Osteocyte (in vitro differentiated cells): Measurements from ENCODE around the gene GRAMD4. TPM values are rescaled to one million over a fixed set of nuclear protein-coding genes. Genes with fewer than 3 reads are reported as not detected.
A peak's percentile ranks its signal among the peaks of the same experiment; 100 is the strongest.

Experiments used
- DNase-seq: peaks from one replicate; pipeline ENCODE4 v3.0.0; 2021; ENCODE audit warnings: mixed read lengths; ENCODE audit not compliant: unreplicated experiment; ENCODE audit errors: extremely low spot score
- H3K27ac Mint-ChIP-seq: one replicate; pipeline ENCODE4 v1.8.0; 2021; ENCODE audit warnings: mild to moderate bottlenecking, mixed read lengths; ENCODE audit not compliant: unreplicated experiment
- H3K27me3 Mint-ChIP-seq: one replicate; pipeline ENCODE4 v1.8.0; 2021; ENCODE audit warnings: mixed read lengths; ENCODE audit not compliant: unreplicated experiment
- H3K36me3 Mint-ChIP-seq: one replicate; pipeline ENCODE4 v1.8.0; 2021; ENCODE audit warnings: mixed read lengths; ENCODE audit not compliant: unreplicated experiment
- H3K4me1 Mint-ChIP-seq: one replicate; pipeline ENCODE4 v1.8.0; 2021; ENCODE audit warnings: mixed read lengths; ENCODE audit not compliant: unreplicated experiment
- H3K4me3 Mint-ChIP-seq: one replicate; pipeline ENCODE4 v1.8.0; 2021; ENCODE audit warnings: mild to moderate bottlenecking, moderate library complexity, mixed read lengths; ENCODE audit not compliant: unreplicated experiment
- H3K9me3 Mint-ChIP-seq: one replicate; pipeline ENCODE4 v1.8.0; 2021; ENCODE audit warnings: mixed read lengths; ENCODE audit not compliant: unreplicated experiment
- CTCF ChIP-seq: fragments of 200-600 bp; sonication (generic); IDR thresholded peaks from 2 replicates; pipeline ENCODE4 v1.5.0; 2021; ENCODE audit warnings: antibody characterized with exemption, mild to moderate bottlenecking, moderate library complexity
- total RNA-seq: library from RNA; stranded (reverse); gene quantifications from 2 replicates; pipeline ENCODE4 v1.2.1, GENCODE V29; 2021

Gene GRAMD4
- total RNA-seq, 1 donor from 2014 or later = 37.4 TPM

GRCh38 chr22:46649141-46650077 lies 29.2 kb downstream of the GRAMD4 start:
- Mint-ChIP-seq H3K9me3 (no peaks in the 10 kb centered on the region), H3K27ac (no peak overlapping the region), H3K4me3 (no peak overlapping the region), H3K27me3 (no peaks in the 10 kb centered on the region), H3K36me3 (peaks cover 5% of the 10 kb centered on the region), H3K4me1 (peaks cover 23% of the 10 kb centered on the region)
- no peak for DNase-seq
- no peak for TF ChIP-seq CTCF

- DNase-seq = no peak
- no peak overlapping the region for H3K27ac Mint-ChIP-seq
- H3K27me3 Mint-ChIP-seq = no peaks in the 10 kb centered on the region
- no peaks in the 10 kb centered on the region for H3K9me3 Mint-ChIP-seq
- H3K4me1 Mint-ChIP-seq = peaks cover 23% of the 10 kb centered on the region
- TF ChIP-seq CTCF = no peak
- H3K36me3 Mint-ChIP-seq = peaks cover 5% of the 10 kb centered on the region
- H3K4me3 Mint-ChIP-seq = no peak overlapping the region
Observed at GRCh38 chr22:46650078-46650810, 30.1 kb downstream of the GRAMD4 start.

GRCh38 chr22:46651316-46651715 lies 31.1 kb downstream of the GRAMD4 start:
- TF ChIP-seq CTCF = no peak
- H3K4me1 Mint-ChIP-seq = peaks cover 23% of the 10 kb centered on the region
- no peaks in the 10 kb centered on the region for H3K27me3 Mint-ChIP-seq
- H3K36me3 Mint-ChIP-seq = peaks cover 5% of the 10 kb centered on the region
- no peaks in the 10 kb centered on the region for H3K9me3 Mint-ChIP-seq
- no peak for DNase-seq
- H3K4me3 Mint-ChIP-seq = no peak overlapping the region
- no peak overlapping the region for H3K27ac Mint-ChIP-seq

GRCh38 chr22:46652081-46652846 lies 32.1 kb downstream of the GRAMD4 start:
- no peaks in the 10 kb centered on the region for H3K9me3 Mint-ChIP-seq
- peak overlapping the region; percentile 66 for H3K27ac Mint-ChIP-seq
- TF ChIP-seq CTCF = no peak
- no peaks in the 10 kb centered on the region for H3K27me3 Mint-ChIP-seq
- no peaks in the 10 kb centered on the region for H3K36me3 Mint-ChIP-seq
- H3K4me3 Mint-ChIP-seq = peak overlapping the region; percentile 32
- peaks cover 21% of the 10 kb centered on the region for H3K4me1 Mint-ChIP-seq
- no peak for DNase-seq
